Endothelial cell (in vitro differentiated cells): ENCODE data around the gene OSTM1. TPM values are rescaled to one million over a fixed set of nuclear protein-coding genes. Genes with fewer than 3 reads are reported as not detected.

Experiments used
- DNase-seq: peaks from one replicate; pipeline ENCODE4 v3.0.0; 2021; ENCODE audit warnings: low spot score
- H3K27ac Mint-ChIP-seq: one replicate; pipeline ENCODE4 v1.8.0; 2021; ENCODE audit warnings: mixed read lengths, inconsistent platforms; ENCODE audit not compliant: unreplicated experiment
- H3K27me3 Mint-ChIP-seq: one replicate; pipeline ENCODE4 v1.8.0; 2021; ENCODE audit warnings: mild to moderate bottlenecking, moderate library complexity, mixed read lengths, inconsistent platforms; ENCODE audit not compliant: unreplicated experiment
- H3K36me3 Mint-ChIP-seq: one replicate; pipeline ENCODE4 v1.8.0; 2021; ENCODE audit warnings: mild to moderate bottlenecking, low read depth, mixed read lengths, inconsistent platforms; ENCODE audit not compliant: unreplicated experiment
- H3K4me1 Mint-ChIP-seq: one replicate; pipeline ENCODE4 v1.8.0; 2021; ENCODE audit warnings: mild to moderate bottlenecking, mixed read lengths, inconsistent platforms; ENCODE audit not compliant: unreplicated experiment
- H3K4me3 Mint-ChIP-seq: one replicate; pipeline ENCODE4 v1.8.0; 2021; ENCODE audit warnings: mild to moderate bottlenecking, mixed read lengths, inconsistent platforms; ENCODE audit not compliant: unreplicated experiment
- H3K9me3 Mint-ChIP-seq: one replicate; pipeline ENCODE4 v1.8.0; 2021; ENCODE audit warnings: mixed read lengths, inconsistent platforms; ENCODE audit not compliant: unreplicated experiment
- CTCF ChIP-seq: fragments of 200-600 bp; sonication (generic); IDR thresholded peaks from one replicate; pipeline ENCODE4 v1.5.0; 2021; ENCODE audit warnings: antibody characterized with exemption; ENCODE audit not compliant: unreplicated experiment
- total RNA-seq: library from RNA; stranded (reverse); fragmentation: NEBNext Ultra II Directional; extraction: Animal tissue kit (Norgen Biotek cat#: 25700); gene quantifications from one replicate; pipeline ENCODE4 v1.2.1, GENCODE V29; 2021; ENCODE audit not compliant: unreplicated experiment

OSTM1 gene
- total RNA-seq, 1 donor from 2014 or later: 22.7 TPM

GRCh38 chr6:108091288-108091687 lies 16.7 kb upstream of the OSTM1 start:
- no peak for TF ChIP-seq CTCF
- H3K4me1 Mint-ChIP-seq: no peaks in the 10 kb centered on the region
- no peak overlapping the region for H3K4me3 Mint-ChIP-seq
- H3K27ac Mint-ChIP-seq: no peak overlapping the region
- no peak for DNase-seq
- no peaks in the 10 kb centered on the region for H3K36me3 Mint-ChIP-seq
- no peaks in the 10 kb centered on the region for H3K27me3 Mint-ChIP-seq
- no peaks in the 10 kb centered on the region for H3K9me3 Mint-ChIP-seq

GRCh38 chr6:108083349-108083748 lies 8.8 kb upstream of the OSTM1 start:
- Mint-ChIP-seq H3K4me1 (peaks cover 3% of the 10 kb centered on the region), H3K27me3 (peaks cover 4% of the 10 kb centered on the region), H3K4me3 (no peak overlapping the region), H3K36me3 (no peaks in the 10 kb centered on the region), H3K27ac (no peak overlapping the region), H3K9me3 (no peaks in the 10 kb centered on the region)
- no peak for TF ChIP-seq CTCF
- DNase-seq: no peak

GRCh38 chr6:108082539-108082938 lies 8.0 kb upstream of the OSTM1 start:
- peaks cover 3% of the 10 kb centered on the region for H3K4me1 Mint-ChIP-seq
- TF ChIP-seq CTCF: no peak
- no peaks in the 10 kb centered on the region for H3K36me3 Mint-ChIP-seq
- no peaks in the 10 kb centered on the region for H3K9me3 Mint-ChIP-seq
- no peak overlapping the region for H3K4me3 Mint-ChIP-seq
- H3K27ac Mint-ChIP-seq: no peak overlapping the region
- H3K27me3 Mint-ChIP-seq: peaks cover 4% of the 10 kb centered on the region
- no peak for DNase-seq

- H3K36me3 Mint-ChIP-seq: no peaks in the 10 kb centered on the region
- peaks cover 3% of the 10 kb centered on the region for H3K4me1 Mint-ChIP-seq
- no peaks in the 10 kb centered on the region for H3K9me3 Mint-ChIP-seq
- TF ChIP-seq CTCF: no peak
- DNase-seq: no peak
- H3K27me3 Mint-ChIP-seq: peaks cover 5% of the 10 kb centered on the region
- no peak overlapping the region for H3K27ac Mint-ChIP-seq
- no peak overlapping the region for H3K4me3 Mint-ChIP-seq
These were observed 5.7 kb upstream of the OSTM1 start for GRCh38 chr6:108080010-108080780.

GRCh38 chr6:108078191-108078590 lies 3.6 kb upstream of the OSTM1 start:
- no peak for DNase-seq
- Mint-ChIP-seq H3K4me3 (no peak overlapping the region), H3K4me1 (peaks cover 8% of the 10 kb centered on the region), H3K36me3 (no peaks in the 10 kb centered on the region), H3K9me3 (no peaks in the 10 kb centered on the region), H3K27me3 (peaks cover 7% of the 10 kb centered on the region), H3K27ac (no peak overlapping the region)
- TF ChIP-seq CTCF: no peak
